GM20431 (cell line): ENCODE measurements around the gene FOXD1.
"Not testable (repeated sequence)": the region's sequence is repeated elsewhere in the genome, so short reads cannot be mapped to it uniquely, and the experiment has no call there.

Experiments used
- in situ Hi-C: fragments of 300-500 bp; cut with MseI, MboI; formaldehyde crosslinking; loops from one replicate; pipeline ENCODE4 v1.15.0; 2020; ENCODE audit warnings: low sequenced_read_pairs; ENCODE audit not compliant: unreplicated experiment

FOXD1 gene

DNA sequence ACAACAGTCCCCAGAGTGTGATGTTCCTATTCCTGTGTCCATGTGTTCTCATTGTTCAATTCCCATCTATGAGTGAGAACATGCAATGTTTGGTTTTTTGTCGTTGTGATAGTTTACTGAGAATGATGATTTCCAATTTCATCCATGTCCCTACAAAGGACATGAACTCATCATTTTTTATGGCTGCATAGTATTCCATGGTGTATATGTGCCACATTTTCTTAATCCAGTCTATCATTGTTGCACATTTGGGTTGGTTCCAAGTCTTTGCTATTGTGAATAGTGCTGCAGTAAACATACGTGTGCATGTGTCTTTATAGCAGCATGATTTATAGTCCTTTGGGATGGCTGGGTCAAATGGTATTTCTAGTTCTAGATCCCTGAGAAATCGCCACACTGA, 20.1 kb upstream of the FOXD1 start:
- in situ Hi-C loops, result not testable (repeated sequence)

GRCh38 chr5:73464016-73464745, 15.6 kb upstream of the FOXD1 start:
- in situ Hi-C loops, result no loop called here

- in situ Hi-C loops, result no loop called here
These were observed 11.6 kb upstream of the FOXD1 start for GRCh38 chr5:73460133-73460532.

GRCh38 chr5:73459366-73459765, 10.8 kb upstream of the FOXD1 start:
- in situ Hi-C loops, result no loop called here

GRCh38 chr5:73456462-73456861, 7.9 kb upstream of the FOXD1 start:
- in situ Hi-C loops, result not testable (repeated sequence)

GRCh38 chr5:73454379-73455036, 5.9 kb upstream of the FOXD1 start:
- in situ Hi-C loops, result no loop called here

- in situ Hi-C loops, result no loop called here
These were observed 3.6 kb upstream of the FOXD1 start for GRCh38 chr5:73452215-73452614.

DNA sequence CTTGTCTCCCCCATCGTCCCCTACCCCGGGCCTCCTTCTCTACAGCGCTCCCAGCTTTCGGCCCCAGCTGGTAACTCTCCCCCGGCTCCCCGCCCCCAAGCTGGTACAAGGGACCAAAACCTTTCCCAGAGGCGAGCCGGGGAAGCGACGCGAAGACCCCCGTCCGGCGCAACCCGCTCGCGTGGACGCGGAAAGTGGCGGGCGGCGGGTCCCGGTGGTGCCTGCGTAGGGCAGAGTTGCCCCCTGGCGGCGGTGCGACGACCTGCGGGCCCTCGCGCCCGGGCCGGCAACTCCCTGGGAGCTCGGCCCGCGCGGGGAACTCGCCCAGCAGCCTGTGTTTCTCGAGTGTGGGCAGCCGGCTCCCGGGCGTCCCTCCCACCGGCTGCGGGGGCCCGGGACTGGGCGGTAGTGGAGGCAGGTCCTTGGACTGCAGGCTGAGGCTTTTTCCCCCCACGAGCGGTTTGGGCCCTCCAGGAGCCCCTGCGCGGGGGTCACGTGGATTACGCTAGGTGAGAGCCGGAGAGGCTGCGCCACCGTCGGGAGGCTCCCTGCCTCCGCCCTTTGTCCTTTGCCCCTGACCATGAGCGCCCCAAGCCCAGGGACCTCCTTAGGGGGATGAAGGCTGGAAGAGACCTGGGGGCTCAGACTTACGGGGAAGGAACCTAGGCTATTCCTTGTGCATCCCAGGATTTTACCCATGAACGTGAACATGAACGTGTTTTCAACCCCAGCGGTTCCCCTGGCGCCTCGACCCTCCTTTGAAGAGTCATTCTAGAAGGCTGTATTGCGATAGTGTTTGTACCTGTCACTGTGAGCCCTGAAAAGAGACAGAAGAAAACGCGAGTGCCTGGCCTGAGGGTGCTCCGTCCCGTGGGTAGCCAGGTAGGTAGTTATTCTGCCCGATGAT, 2.9 kb upstream of the FOXD1 start:
- in situ Hi-C loops, result no loop called here

DNA sequence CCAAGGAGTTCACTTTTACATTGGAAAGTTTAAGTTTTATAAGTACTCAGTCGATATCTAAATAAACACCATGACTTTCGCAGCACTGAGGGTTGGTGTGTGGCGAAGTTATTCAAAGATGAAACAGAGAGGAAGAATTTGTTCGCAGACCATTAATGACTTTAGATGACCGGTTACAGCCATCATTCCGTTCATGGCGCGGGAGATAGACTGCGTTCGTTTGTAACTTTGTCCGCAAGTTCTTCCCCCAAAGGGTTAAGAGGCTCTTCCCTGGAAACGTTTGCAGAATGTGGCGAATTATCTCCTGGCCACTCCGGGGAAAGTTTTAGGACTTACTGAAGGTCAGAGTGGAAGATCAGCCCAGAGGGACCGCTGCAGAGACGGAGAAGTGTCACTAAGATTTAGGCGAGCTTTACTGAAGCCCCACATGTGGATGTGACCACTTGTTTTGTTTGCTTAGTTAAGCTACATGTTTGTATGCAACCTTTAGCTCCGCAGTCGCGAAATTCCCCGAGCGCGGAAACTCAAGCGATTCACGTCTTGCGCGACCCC, 2.2 kb upstream of the FOXD1 start:
- in situ Hi-C loops, result no loop called here

DNA sequence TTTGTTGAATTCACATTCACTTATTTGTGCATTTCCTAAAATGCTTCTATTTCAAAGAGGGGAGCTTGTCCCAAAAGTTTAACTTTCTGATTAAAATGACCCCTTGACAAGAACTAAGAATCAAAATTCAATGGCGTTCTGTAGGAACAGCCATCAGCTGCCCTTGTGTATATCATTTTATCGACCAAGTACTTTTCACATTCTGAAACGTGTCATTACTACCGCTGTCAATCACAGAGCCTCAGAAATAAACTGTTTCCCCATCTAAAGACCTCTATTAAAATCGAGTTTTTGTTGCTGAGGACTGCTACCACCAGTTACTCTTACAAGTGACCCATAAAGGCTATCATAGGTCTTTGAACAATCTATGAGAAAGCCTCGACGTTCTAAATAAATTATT, 1.6 kb upstream of the FOXD1 start:
- in situ Hi-C loops, result no loop called here

GRCh38 chr5:73447530-73448462, 781 bp downstream of the FOXD1 start:
- in situ Hi-C loops, result no loop called here

- in situ Hi-C loops, result no loop called here
These were observed 1.7 kb downstream of the FOXD1 start for GRCh38 chr5:73446631-73447529.

- in situ Hi-C loops, result no loop called here
These were observed 2.6 kb downstream of the FOXD1 start for GRCh38 chr5:73445665-73446630.

GRCh38 chr5:73444499-73445438, 3.8 kb downstream of the FOXD1 start:
- in situ Hi-C loops, result no loop called here

DNA sequence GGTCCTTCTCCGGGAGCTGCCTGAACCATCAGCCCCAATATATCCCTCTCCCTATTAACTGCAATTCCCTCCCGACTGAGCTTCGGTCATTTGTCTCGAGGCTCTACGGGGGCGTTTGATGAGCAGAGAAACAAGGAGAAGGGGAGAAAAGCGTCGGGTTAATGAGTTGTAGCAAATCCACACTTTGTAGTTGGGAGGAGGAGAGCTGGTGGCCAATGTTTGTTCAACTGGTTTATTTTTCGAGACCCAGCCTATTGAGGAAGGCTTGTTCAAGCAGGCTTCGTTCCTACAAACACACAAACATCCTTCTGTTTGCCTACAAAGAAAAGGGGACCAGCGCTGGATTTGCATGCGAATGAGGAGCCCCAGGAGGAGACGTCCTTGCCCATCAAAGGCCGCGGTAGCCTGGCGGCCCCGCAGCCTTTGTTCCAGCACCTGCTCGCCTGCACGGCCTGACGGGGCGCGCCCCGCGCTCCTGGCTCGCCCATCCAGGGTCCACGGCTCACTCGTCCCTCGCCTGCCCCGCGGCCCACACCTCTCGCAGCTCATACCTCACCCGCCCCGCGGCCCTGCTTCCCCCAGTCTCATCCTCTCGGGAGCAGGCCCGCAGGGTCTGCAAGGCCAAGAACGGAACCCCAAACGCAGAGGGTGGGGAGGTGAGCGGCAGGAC, 4.6 kb downstream of the FOXD1 start:
- in situ Hi-C loops, result no loop called here
